Measurements from ENCODE around the gene COL4A6.

Gene COL4A6

GRCh38 chrX:108332281-108332680, 105.9 kb downstream of the COL4A6 start:
- no peak for DNase-seq (ENCODE audit: low read depth in 1 of 2, low spot score in 1 of 2)

GRCh38 chrX:108331126-108331909, 106.9 kb downstream of the COL4A6 start:
- no peak for DNase-seq (ENCODE audit: low read depth in 1 of 2, low spot score in 1 of 2)

DNA sequence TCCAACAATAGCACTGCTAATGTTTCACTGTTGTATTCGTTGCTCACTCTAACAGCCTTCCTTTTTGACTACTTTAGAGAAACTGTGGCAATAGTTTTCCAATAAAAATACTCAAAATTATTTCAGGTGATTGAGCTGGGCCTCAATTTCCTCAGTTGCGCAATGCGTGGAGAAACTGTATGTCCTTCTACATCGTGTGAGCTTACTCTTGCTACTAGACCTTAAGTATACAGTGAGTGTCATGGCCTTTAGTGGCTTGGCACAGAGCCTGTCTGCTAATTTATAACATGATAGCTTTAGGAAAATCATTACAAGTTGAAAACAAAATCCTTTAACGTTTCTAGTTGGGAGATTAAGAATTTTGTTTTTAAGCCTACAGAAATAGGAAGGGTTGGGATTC, 114.5 kb downstream of the COL4A6 start:
- DNase-seq (ENCODE audit: low read depth in 1 of 2, low spot score in 1 of 2), result no peak

- DNase-seq (ENCODE audit: low read depth in 1 of 2, low spot score in 1 of 2), result no peak
Observed at GRCh38 chrX:108322234-108322633, 116.0 kb downstream of the COL4A6 start.

DNA sequence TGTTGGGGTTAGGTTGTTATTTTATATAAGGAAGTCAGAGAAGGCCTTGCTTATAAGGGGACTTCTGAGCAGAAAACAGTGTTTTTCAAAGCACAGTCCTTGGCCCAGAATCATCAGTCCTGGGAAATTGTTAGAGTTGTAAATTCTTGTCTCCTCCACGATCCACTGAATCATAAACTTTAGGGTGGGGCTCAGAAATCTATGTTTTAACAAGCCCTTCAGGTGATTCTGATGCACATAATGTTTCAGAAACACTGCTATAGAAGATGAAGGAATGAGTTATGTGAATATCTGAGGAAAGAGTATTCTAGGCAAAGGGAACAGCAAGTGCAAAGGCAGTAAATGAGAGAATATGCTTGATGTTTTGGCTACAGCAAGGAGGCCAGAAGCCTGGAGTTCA, 121.8 kb downstream of the COL4A6 start:
- no peak for DNase-seq (ENCODE audit: low read depth in 1 of 2, low spot score in 1 of 2)

DNA sequence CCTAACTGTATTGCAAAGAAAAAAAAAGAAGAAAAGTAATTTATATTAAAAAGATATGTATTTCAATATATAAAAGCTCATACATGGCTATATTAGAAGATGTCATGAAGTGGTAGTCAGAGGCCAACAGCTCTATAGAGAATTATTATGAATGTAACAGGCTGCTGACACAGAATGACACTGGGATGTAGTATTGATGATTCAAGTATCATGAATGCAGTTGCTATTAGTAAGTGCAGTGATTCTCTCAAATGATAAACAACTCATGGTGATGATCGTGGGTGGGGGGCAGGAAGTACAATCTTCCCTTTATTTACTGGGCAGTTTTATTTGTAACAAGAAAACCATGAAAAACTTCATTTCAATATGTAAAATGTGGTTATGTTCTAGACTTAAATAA, 124.6 kb downstream of the COL4A6 start:
- no peak for DNase-seq (ENCODE audit: low read depth in 1 of 2, low spot score in 1 of 2)

GRCh38 chrX:108312957-108313356, 125.3 kb downstream of the COL4A6 start:
- no peak for DNase-seq (ENCODE audit: low read depth in 1 of 2, low spot score in 1 of 2)

- DNase-seq (ENCODE audit: low read depth in 1 of 2, low spot score in 1 of 2), result no peak
Observed at GRCh38 chrX:108312011-108312410, 126.2 kb downstream of the COL4A6 start.

DNA sequence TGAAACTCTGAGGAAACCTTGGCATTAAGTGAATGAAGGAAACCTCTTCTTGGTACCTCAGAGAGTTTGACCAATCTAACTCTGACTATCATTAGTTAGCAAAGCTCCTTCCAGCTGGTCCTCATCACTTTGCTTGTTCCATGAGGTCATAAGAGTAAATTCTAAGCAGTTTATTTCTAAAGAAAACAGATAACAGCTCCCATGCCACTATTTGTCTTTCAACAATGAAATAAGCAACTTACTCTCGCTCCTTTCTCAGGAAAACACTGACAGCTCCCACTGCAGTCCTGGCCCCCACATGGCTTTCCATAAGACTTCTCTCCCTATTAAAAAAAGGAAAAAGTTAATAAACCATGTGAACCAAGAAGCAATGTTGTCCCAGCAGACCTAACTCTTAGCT, 127.7 kb downstream of the COL4A6 start:
- no peak for DNase-seq (ENCODE audit: low read depth in 1 of 2, low spot score in 1 of 2)

DNA sequence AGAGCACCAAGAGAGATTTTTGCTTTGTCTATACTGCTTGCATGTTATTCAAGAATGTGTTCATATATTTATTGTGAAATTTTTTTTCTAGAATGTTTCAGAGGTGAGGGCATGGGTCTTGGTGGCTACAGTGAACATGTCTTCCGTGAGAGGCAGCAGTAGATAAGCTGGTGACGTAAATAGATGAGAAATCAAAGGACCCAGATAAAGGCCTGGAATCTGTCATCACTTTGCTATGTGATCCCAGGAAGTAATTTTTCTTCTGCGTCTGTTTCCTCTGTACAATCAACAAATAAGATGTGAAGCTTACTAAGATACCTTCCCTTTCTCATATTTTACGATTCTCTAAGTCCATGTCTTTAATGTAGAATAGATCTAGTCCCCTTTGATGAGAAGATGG, 129.1 kb downstream of the COL4A6 start:
- no peak for DNase-seq (ENCODE audit: low read depth in 1 of 2, low spot score in 1 of 2)

DNA sequence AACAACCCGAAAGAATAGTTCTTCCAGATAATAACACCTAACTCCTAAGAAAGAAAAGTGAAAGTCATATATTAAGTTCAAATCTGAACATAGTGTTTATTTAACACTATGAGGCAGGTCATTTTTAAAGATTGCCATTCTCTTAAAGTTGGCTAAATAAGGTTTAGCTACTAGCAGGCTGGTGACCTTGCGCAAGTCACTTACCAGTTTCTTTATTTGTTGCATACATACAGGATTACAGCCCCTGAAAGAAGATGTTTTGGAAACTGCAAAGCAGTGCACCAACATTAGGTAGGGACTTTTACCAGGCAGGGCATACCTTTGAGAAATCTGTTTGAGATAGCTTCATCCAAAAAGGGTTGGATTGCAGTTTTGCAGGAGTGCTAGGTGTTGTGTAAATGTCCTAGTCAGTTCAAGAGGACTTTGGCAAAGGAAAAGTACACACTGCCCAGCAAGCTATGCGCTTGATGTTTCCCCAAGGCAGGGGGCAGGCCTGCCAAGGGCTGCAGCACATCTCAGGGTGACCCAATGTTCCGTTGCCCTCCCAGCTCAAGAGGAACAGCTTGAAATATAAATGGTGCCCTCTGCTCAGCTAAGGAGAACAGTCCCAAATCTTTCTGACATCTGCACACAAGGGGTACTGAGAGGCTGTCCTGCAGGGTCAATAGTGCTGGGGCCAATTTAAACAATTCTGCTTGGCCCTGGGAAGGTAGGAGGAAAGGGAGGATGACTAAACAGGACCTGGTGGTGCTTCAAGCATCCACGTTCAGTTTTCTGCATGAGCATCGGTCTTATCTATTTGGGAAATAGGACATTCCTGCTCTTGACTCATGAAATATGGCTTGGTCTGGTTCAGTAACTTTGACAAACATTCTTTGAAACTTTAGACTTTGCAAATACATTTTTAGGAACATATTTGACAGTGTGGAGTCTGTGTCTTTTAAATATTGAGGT, 130.8 kb downstream of the COL4A6 start:
- DNase-seq (ENCODE audit: low read depth in 1 of 2, low spot score in 1 of 2), result no peak

- DNase-seq (ENCODE audit: low read depth in 1 of 2, low spot score in 1 of 2), result no peak
Observed at GRCh38 chrX:108306086-108306485, 132.1 kb downstream of the COL4A6 start.

DNA sequence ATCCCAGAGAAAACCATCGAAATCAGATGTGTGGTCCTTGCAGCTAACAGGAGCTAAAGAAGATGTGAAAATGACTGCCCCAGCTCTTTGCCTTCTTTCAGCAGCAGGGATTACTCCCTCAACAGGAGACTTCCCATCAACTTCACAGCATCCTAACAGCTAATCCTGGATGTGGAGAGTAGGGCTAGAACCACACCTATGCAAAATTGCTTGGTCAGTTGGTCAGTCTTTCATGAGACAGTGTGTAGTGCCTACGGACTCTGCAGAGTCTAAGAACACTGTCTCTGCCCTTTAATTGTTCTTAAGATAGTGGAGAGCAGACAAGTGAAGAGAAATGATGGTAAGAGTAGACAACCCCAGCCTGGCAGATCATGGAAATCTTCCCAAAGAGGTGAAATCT, 133.5 kb downstream of the COL4A6 start:
- no peak for DNase-seq (ENCODE audit: low read depth in 1 of 2, low spot score in 1 of 2)

DNA sequence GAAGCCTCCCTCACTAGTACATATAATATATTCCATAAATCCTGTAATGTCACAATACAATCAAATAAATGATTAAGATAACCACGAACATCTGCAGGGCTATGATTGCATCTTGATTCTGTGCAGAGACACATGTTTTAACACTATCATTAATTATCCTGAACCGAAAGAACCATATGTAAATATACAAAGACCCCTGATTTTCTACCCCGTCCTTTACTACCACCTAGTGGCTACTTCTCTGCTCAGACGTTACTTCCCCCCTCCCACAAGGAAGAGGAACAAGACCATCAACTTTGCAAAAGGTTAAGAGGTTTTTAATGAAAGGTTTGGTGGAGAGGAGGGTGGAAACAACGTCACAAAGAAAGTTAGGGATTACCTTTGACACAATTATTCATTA, 134.0 kb downstream of the COL4A6 start:
- DNase-seq (ENCODE audit: low read depth in 1 of 2, low spot score in 1 of 2), result no peak

DNA sequence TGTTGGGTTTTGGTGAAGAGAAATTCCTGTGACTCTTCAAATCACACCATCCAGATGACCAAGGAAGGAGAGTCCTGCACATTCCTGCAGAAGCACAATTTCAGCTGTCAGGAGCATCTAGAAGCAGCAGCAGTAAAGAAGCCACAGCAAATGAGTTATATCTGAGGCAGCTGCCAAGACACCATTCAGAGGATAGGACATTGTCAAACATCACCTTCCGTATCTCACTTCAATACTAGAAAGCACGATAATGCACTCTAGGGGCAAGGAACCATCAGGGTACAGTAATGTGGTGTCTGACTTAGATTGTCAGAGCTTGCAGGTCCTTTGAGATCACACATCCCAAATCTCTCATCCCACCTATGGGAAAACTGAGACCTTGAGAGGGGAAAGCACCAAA, 134.5 kb downstream of the COL4A6 start:
- no peak for DNase-seq (ENCODE audit: low read depth in 1 of 2, low spot score in 1 of 2)

DNA sequence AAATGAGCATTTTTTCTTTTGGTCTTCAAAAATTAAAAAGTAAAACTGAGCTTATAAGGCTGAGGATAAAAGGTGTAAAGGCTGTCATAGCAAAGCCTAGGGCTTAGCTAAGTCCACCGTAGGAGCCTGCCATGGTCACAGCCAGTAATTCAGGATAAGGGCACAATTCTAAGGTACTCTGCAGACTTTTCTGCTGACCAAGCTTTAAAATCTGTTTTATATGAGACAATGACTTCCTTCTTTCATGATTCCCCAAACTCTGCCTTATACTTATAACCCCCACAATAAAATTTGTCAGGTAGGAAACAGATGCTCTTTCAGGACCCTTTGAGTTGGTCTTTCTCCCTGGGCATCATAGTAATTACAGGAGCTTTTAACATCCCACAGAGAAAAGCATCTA, 138.5 kb downstream of the COL4A6 start:
- no peak for DNase-seq (ENCODE audit: low read depth in 1 of 2, low spot score in 1 of 2)

GRCh38 chrX:108299101-108299591, 139.1 kb downstream of the COL4A6 start:
- no peak for DNase-seq (ENCODE audit: low read depth in 1 of 2, low spot score in 1 of 2)

DNA sequence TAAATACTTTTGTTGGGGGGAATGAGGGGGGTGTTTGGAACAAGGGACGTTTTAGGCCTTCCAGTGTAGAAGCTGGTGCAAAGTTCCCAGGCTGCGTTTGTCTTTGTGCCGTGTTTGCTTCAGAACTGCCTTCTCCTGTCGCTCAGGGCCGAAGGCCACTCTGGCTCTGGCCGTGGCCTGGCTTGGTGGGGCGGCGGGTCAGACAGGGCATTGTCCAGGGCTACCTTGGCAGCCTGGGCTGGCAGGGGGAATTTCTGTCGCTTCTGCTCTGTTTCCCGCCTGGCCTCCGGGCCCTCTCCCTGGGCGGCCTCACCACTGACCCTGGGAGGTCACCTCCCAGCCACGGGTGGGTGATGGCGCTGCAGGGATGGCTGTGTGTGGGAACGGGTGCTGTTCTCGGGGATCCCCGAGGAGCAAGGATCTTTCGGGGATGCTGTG, 140.0 kb downstream of the COL4A6 start:
- no peak for DNase-seq (ENCODE audit: low read depth in 1 of 2, low spot score in 1 of 2)

DNA sequence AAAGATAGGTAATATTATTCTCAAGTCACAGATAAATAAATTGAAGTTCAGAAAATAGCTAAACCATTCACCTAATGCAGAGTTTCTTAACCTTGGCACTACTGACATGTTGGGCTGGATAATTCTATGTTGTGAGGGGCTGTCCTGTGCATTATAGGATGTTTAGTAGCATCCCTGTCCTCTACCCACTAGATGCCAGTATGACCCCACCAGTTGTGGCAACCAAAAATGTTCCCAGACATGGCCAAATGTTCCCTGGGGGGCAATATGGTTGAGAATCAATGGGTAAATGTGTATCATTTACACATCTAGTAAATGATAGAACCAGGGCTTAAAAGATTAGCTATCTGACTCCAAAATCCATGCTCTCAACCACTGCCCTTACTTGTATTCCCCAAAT, 140.9 kb downstream of the COL4A6 start:
- no peak for DNase-seq (ENCODE audit: low read depth in 1 of 2, low spot score in 1 of 2)

- DNase-seq (ENCODE audit: low read depth in 1 of 2, low spot score in 1 of 2), result no peak
Observed at GRCh38 chrX:108292053-108292452, 146.2 kb downstream of the COL4A6 start.

- no peak for DNase-seq (ENCODE audit: low read depth in 1 of 2, low spot score in 1 of 2)
Observed at GRCh38 chrX:108285918-108286317, 152.3 kb downstream of the COL4A6 start.

DNA sequence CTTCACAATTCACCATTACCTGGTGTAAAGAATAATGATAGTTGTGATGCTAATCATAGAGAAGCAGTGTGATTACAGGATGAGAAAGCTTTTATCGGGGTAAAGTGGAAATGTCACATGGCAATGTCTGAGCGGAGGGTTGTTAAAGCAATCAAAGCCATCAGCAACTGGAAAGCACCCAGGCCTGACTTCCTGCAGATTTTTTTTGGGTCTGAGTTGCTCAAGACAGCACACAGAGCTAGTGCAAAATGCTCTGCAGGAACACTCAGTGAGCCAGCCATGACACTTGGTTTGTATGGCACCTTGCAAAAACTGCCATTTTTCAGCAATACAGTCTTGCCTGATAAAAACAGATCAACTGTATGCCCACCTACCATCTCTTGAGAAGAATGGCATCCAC, 152.9 kb downstream of the COL4A6 start:
- no peak for DNase-seq (ENCODE audit: low read depth in 1 of 2, low spot score in 1 of 2)

Measured in stimulated activated CD4-positive, alpha-beta T cell treated with anti-CD3 and anti-CD28 coated beads, Interleukin-15, amount 100 ng/mL, for 1 hour (primary cell).